Adipocyte (in vitro differentiated cells): Measurements from ENCODE around the gene SHQ1.
"Not testable (repeated sequence)": the region's sequence is repeated elsewhere in the genome, so short reads cannot be mapped to it uniquely, and the experiment has no call there.

Source experiments
- DNase-seq: peaks from one replicate; pipeline ENCODE4 v3.0.0-alpha.2; 2015; ENCODE audit warnings: low read depth
- H3K27me3 ChIP-seq: replicated peaks from 2 replicates; pipeline ENCODE4 v1.7.0; 2013; ENCODE audit warnings: mild to moderate bottlenecking, low read length, moderate library complexity; ENCODE audit not compliant: control insufficient read depth, insufficient read depth
- H3K36me3 ChIP-seq: 2 replicates; pipeline ENCODE4 v1.7.0; 2013; ENCODE audit warnings: low read length, mild to moderate bottlenecking, moderate library complexity; ENCODE audit not compliant: control insufficient read depth, insufficient read depth, severe bottlenecking
- H3K4me1 ChIP-seq: 2 replicates; pipeline ENCODE4 v1.7.0; 2013; ENCODE audit warnings: mild to moderate bottlenecking, low read length, moderate library complexity; ENCODE audit not compliant: control insufficient read depth, insufficient read depth
- H3K4me3 ChIP-seq: 2 replicates; pipeline ENCODE4 v1.7.0; 2013; ENCODE audit warnings: mild to moderate bottlenecking, low read length, moderate library complexity
- H3K9ac ChIP-seq: 2 replicates; pipeline ENCODE4 v1.7.0; 2013; ENCODE audit warnings: mild to moderate bottlenecking, low read length, moderate library complexity
- H3K9me3 ChIP-seq: 2 replicates; pipeline ENCODE4 v1.7.0; 2013; ENCODE audit warnings: mild to moderate bottlenecking, low read length, moderate library complexity; ENCODE audit not compliant: control insufficient read depth

Gene SHQ1

GRCh38 chr3:72725229-72725628 is 123.0 kb downstream of the SHQ1 start:
- H3K36me3 ChIP-seq, result no peaks in the 10 kb centered on the region
- H3K9ac ChIP-seq, result no peak overlapping the region
- H3K4me1 ChIP-seq, result peaks cover 12% of the 10 kb centered on the region
- H3K4me3 ChIP-seq, result no peak overlapping the region
- H3K9me3 ChIP-seq, result no peaks in the 10 kb centered on the region
- peaks cover 20% of the 10 kb centered on the region for H3K27me3 ChIP-seq
- no peak for DNase-seq

- Histone ChIP-seq H3K9ac (no peak overlapping the region), H3K4me3 (no peak overlapping the region), H3K36me3 (no peaks in the 10 kb centered on the region), H3K27me3 (peaks cover 20% of the 10 kb centered on the region), H3K4me1 (peaks cover 12% of the 10 kb centered on the region), H3K9me3 (no peaks in the 10 kb centered on the region)
- no peak for DNase-seq
Observed at GRCh38 chr3:72724070-72724469, 124.2 kb downstream of the SHQ1 start.

- peak overlapping the region; percentile 1 for H3K4me3 ChIP-seq
- H3K27me3 ChIP-seq, result peaks cover 12% of the 10 kb centered on the region
- no peaks in the 10 kb centered on the region for H3K9me3 ChIP-seq
- peak; percentile 80 for DNase-seq
- H3K36me3 ChIP-seq, result no peaks in the 10 kb centered on the region
- H3K9ac ChIP-seq, result no peak overlapping the region
- peaks cover 12% of the 10 kb centered on the region for H3K4me1 ChIP-seq
Observed at GRCh38 chr3:72722930-72723726, 125.1 kb downstream of the SHQ1 start.

- no peak for DNase-seq
- H3K4me1 ChIP-seq, result peaks cover 12% of the 10 kb centered on the region
- H3K9ac ChIP-seq, result no peak overlapping the region
- no peaks in the 10 kb centered on the region for H3K27me3 ChIP-seq
- H3K4me3 ChIP-seq, result no peak overlapping the region
- H3K36me3 ChIP-seq, result no peaks in the 10 kb centered on the region
- no peaks in the 10 kb centered on the region for H3K9me3 ChIP-seq
Observed at GRCh38 chr3:72721683-72722381, 126.4 kb downstream of the SHQ1 start.

GRCh38 chr3:72720566-72720965 is 127.7 kb downstream of the SHQ1 start:
- no peaks in the 10 kb centered on the region for H3K27me3 ChIP-seq
- DNase-seq, result no peak
- H3K9me3 ChIP-seq, result no peaks in the 10 kb centered on the region
- no peaks in the 10 kb centered on the region for H3K36me3 ChIP-seq
- no peak overlapping the region for H3K9ac ChIP-seq
- no peak overlapping the region for H3K4me3 ChIP-seq
- peaks cover 12% of the 10 kb centered on the region for H3K4me1 ChIP-seq

GRCh38 chr3:72719137-72719536 is 129.1 kb downstream of the SHQ1 start:
- DNase-seq, result no peak
- H3K9me3 ChIP-seq, result peaks cover 8% of the 10 kb centered on the region
- H3K4me3 ChIP-seq, result no peak overlapping the region
- H3K27me3 ChIP-seq, result no peaks in the 10 kb centered on the region
- H3K9ac ChIP-seq, result no peak overlapping the region
- peaks cover 12% of the 10 kb centered on the region for H3K4me1 ChIP-seq
- no peaks in the 10 kb centered on the region for H3K36me3 ChIP-seq

- not testable (repeated sequence) for H3K9ac ChIP-seq, H3K27me3 ChIP-seq, H3K9me3 ChIP-seq, DNase-seq, H3K4me1 ChIP-seq, H3K4me3 ChIP-seq, H3K36me3 ChIP-seq
Observed at GRCh38 chr3:72714135-72714534, 134.1 kb downstream of the SHQ1 start.

- H3K4me1 ChIP-seq, H3K36me3 ChIP-seq, H3K9me3 ChIP-seq, H3K9ac ChIP-seq, H3K4me3 ChIP-seq, DNase-seq, H3K27me3 ChIP-seq: not testable (repeated sequence)
Observed at GRCh38 chr3:72710471-72710870, 137.8 kb downstream of the SHQ1 start.

- Histone ChIP-seq H3K9ac (no peak overlapping the region), H3K9me3 (no peaks in the 10 kb centered on the region), H3K4me1 (no peaks in the 10 kb centered on the region), H3K4me3 (no peak overlapping the region), H3K36me3 (no peaks in the 10 kb centered on the region), H3K27me3 (peaks cover 9% of the 10 kb centered on the region)
- DNase-seq, result no peak
Observed at GRCh38 chr3:72708441-72708840, 139.8 kb downstream of the SHQ1 start.

- Histone ChIP-seq H3K9me3 (no peaks in the 10 kb centered on the region), H3K27me3 (peaks cover 30% of the 10 kb centered on the region), H3K4me3 (no peak overlapping the region), H3K4me1 (no peaks in the 10 kb centered on the region), H3K36me3 (no peaks in the 10 kb centered on the region), H3K9ac (no peak overlapping the region)
- no peak for DNase-seq
Observed at GRCh38 chr3:72702997-72703396, 145.2 kb downstream of the SHQ1 start.

- Histone ChIP-seq H3K36me3 (no peaks in the 10 kb centered on the region), H3K9ac (no peak overlapping the region), H3K4me1 (no peaks in the 10 kb centered on the region), H3K9me3 (no peaks in the 10 kb centered on the region), H3K4me3 (no peak overlapping the region), H3K27me3 (peaks cover 36% of the 10 kb centered on the region)
- no peak for DNase-seq
Observed at GRCh38 chr3:72702390-72702789, 145.9 kb downstream of the SHQ1 start.
